GM18951 (cell line): Measurements from ENCODE around the gene DAD1.

Source experiments
- POLR2A ChIP-seq: IDR thresholded peaks from 4 replicates; pipeline ENCODE4 v1.6.1; 2011; ENCODE audit warnings: mild to moderate bottlenecking; ENCODE audit not compliant: insufficient read length, insufficient read depth; ENCODE audit errors: extremely low read depth
- in situ Hi-C: fragments of 300-500 bp; cut with MboI; formaldehyde crosslinking; loops from one replicate; pipeline ENCODE4 v1.12.0; 2022; ENCODE audit warnings: low sequenced_read_pairs, mixed read lengths, inconsistent platforms; ENCODE audit not compliant: unreplicated experiment

DAD1 gene

DNA sequence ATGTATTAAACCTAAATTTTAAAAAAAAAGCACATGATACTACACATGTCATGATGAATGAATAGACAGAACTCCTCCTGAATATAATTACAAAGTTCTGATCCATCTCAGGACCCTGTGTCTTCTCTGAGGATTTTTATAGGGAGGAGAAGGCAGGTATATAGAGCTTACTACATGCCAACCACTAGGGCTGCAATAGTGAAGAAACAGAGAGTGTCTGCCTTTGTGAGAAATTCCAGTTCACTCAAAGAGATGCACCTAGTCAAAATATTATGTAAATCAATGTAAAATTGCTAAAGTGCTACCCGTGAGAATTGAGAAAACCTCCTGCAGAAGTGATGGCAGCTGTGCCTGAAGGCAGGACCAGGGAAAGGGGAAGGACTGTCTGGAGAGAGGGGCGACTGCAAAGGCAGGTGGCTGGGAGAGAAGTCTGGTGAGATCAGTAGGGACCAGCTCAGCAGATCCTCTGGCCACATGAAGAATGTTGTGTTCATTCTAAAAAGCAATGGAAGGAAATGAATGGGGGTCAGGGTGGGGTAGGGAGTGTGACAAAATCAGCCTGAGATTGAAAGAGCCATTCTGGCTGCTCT lies 24.2 kb upstream of the DAD1 start:
- in situ Hi-C loops = no loop called here
- TF ChIP-seq POLR2A = no peak

GRCh38 chr14:22610931-22611330 lies 21.9 kb upstream of the DAD1 start:
- in situ Hi-C loops = no loop called here

GRCh38 chr14:22607291-22607690 lies 18.3 kb upstream of the DAD1 start:
- no peak for TF ChIP-seq POLR2A

More at GRCh38 chr14:22610931-22611330, 21.9 kb upstream of the DAD1 start:
- no peak for TF ChIP-seq POLR2A

DNA sequence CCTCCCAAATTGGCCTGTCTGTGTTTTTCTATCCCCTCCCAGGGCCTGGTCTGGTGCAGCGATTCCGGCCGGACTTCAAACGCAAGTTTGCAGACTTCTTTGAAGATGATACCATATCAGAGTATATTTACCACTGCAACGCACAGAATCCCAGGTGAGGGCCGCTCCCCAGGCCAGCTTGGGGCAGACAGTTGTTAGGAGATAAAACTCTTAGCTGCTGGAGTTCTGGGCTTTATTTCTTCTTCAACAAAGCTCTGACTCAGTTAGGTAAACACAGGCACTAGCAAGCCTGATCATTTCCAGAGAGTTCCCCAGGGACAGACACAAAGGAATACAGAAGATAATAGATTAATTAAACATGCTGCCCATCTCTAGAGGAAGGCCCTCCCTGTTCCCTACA lies 17.4 kb upstream of the DAD1 start:
- in situ Hi-C loops = no loop called here
- TF ChIP-seq POLR2A = no peak

More at GRCh38 chr14:22607291-22607690, 18.3 kb upstream of the DAD1 start:
- in situ Hi-C loops = no loop called here

GRCh38 chr14:22602862-22603261 lies 13.8 kb upstream of the DAD1 start:
- no peak for TF ChIP-seq POLR2A
- in situ Hi-C loops = no loop called here

DNA sequence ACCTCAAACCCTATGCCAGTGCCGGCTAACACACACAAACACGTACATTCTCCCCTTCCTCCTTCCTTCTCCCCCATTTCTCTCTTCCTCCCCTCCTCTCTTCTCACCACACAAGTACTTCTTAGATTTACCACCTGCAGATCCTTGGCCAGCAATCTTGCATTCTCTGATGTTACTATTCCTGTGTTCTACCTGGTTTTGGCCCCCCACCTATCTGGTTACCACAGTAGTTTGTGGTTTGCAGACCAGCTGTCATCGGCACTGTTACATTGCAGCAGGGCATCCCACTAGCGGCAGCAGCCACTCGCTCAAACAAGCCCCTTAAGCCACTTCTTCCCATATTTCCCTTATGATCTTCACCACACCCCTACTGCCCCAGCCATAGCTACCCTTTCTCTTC lies 13.0 kb upstream of the DAD1 start:
- no peak for TF ChIP-seq POLR2A
- in situ Hi-C loops = no loop called here

DNA sequence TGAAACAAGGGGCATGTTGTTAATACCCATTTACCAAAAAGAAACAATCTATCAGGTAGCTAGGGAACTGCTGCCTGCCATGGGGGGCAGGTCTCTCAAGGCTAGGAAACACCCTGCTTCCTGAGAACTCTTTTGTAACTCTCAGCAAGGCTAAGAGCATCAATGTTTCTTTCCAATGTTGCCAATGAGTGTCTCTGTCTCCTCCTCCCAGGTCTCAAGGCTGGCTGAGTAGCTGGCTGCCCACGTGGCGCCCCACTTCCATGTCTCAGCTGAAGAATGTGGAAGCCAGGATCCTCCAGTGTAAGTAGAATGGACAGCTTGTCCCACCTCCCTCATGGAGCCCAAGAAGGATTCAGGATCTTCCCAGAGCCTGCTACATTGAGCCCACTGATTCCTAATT lies 12.4 kb upstream of the DAD1 start:
- TF ChIP-seq POLR2A = no peak
- in situ Hi-C loops = no loop called here

- in situ Hi-C loops = no loop called here
- no peak for TF ChIP-seq POLR2A
Measured at GRCh38 chr14:22600027-22600426, 11.0 kb upstream of the DAD1 start.

DNA sequence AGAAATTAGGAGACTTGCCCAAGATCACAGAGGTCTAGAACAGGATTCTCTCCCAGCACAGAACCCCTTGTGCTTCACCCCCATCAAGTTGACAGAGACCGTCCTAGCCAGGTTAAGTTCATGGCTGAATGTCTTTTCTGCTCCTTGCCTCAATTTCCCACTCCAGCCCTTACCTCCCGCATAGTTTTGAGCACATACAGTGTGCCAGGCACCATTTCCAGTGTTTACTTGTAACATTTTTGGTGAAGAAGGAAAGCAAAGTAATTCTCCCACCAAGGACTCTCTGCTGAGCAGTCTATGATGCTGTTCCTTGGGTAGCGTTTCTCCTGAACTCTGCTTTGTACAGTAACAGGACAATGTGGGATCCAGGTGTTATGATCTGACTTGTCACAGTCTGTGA lies 10.3 kb upstream of the DAD1 start:
- TF ChIP-seq POLR2A = no peak
- in situ Hi-C loops = no loop called here

DNA sequence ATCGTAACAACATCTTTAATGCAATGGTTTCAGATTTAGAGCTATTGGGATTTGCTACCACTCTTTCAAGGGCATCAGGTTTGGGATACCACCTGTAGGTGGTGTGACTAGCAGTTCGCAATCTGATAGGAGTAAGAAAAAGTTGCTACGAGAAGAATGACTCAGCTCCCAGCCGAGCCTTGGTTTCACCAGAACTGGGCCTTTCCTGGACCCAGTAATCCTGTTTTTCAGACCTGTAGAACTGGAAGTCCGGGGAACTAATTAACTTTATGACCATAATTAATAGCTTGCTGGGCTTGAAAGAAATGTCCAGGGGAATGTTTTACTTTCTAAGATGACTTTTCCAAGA lies 9.8 kb upstream of the DAD1 start:
- in situ Hi-C loops = no loop called here
- no peak for TF ChIP-seq POLR2A

GRCh38 chr14:22598099-22598895 lies 9.3 kb upstream of the DAD1 start, which contains the start of gene ABHD4:
Gene ABHD4 (plus strand): TSS chr14:22598300. CDS start chr14:22598307, 7 bp downstream.
- TF ChIP-seq POLR2A = peak; percentile 51
- in situ Hi-C loops = no loop called here

DNA sequence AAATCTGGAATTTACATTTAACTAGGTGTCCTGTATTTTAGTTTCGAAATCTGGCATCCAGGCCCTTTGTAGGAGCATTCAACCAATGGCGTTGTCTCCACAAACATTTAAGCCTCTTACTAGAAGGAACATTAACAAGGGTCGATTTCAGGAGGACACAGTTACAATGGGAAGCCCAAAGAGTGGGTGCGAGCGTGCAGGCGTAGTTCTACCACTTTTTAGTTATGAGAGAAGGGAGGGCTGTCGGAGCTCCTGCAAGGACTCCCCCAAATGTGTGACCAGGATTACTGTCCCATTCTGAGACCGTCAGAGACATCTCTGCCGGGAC lies 8.7 kb upstream of the DAD1 start:
- in situ Hi-C loops = no loop called here
- TF ChIP-seq POLR2A = no peak

- no peak for TF ChIP-seq POLR2A
- in situ Hi-C loops = no loop called here
Measured at GRCh38 chr14:22597265-22597664, 8.2 kb upstream of the DAD1 start.

DNA sequence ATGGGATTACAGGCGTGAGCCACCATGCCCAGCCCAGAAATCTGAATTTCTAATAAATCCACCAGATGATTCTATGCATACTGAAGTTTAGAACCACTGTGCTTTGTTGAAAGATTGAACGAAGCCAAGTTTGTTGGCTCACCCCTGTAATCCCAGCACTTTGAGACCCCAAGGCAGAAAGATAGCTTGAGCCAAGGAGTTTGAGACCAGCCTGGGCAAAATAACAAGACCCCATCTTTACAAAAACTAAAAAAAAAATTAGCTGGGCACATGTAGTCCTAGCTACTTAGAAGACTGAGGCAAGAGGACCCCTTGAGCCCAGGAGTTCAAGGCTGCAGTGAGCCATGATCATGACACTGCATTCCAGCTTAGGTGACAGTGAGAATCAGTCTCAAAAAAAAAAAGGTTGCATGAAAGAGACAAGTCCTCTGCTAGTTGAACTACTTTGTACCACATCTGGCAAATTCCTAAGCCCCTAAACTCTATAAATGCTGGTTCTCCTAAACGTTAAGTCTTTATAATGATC lies 7.4 kb upstream of the DAD1 start:
- in situ Hi-C loops = no loop called here
- TF ChIP-seq POLR2A = no peak
